Measurements from ENCODE around the gene F2RL1.

GRCh38 chr5:76841361-76841760 is 22.5 kb downstream of the F2RL1 start:
- TF ChIP-seq, protein P1, sequence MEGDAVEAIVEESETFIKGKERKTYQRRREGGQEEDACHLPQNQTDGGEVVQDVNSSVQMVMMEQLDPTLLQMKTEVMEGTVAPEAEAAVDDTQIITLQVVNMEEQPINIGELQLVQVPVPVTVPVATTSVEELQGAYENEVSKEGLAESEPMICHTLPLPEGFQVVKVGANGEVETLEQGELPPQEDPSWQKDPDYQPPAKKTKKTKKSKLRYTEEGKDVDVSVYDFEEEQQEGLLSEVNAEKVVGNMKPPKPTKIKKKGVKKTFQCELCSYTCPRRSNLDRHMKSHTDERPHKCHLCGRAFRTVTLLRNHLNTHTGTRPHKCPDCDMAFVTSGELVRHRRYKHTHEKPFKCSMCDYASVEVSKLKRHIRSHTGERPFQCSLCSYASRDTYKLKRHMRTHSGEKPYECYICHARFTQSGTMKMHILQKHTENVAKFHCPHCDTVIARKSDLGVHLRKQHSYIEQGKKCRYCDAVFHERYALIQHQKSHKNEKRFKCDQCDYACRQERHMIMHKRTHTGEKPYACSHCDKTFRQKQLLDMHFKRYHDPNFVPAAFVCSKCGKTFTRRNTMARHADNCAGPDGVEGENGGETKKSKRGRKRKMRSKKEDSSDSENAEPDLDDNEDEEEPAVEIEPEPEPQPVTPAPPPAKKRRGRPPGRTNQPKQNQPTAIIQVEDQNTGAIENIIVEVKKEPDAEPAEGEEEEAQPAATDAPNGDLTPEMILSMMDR (IDR thresholded peaks at IDR 0.05), result no peak
- TF ChIP-seq ZFX (IDR thresholded peaks at IDR 0.05; ENCODE audit: borderline replicate concordance), result no peak
